WTC11 (cell line): Measurements from ENCODE around the gene ALS2. TPM values are rescaled to one million over a fixed set of nuclear protein-coding genes. Genes with fewer than 3 reads are reported as not detected.

Source experiments
- ATAC-seq: fragments of 200-7000 bp; cut with Tn5 transposase; 2 replicates; pipeline ENCODE4 v1.10.0; 2021; ENCODE audit warnings: mild to moderate bottlenecking, moderate library complexity
- CTCF ChIA-PET: fragments of 300-600 bp; sonication (Branson Sonifier 250); formaldehyde crosslinking; loops from one replicate; lab custom pipeline; 2021; ENCODE audit warnings: antibody characterized with exemption; lab: Charles Lee
- POLR2A ChIA-PET: fragments of 350-600 bp; sonication (Branson Sonifier 250); formaldehyde crosslinking; loops from one replicate; lab custom pipeline; 2021; ENCODE audit warnings: antibody characterized with exemption; lab: Charles Lee
- DNase-seq: peaks from one replicate; pipeline ENCODE4 v3.0.0; 2021; ENCODE audit warnings: low spot score
- H3K27ac Mint-ChIP-seq: 2 replicates; pipeline ENCODE4 v1.8.0; 2021; ENCODE audit warnings: mixed read lengths
- H3K27me3 Mint-ChIP-seq: 2 replicates; pipeline ENCODE4 v1.8.0; 2021; ENCODE audit warnings: low read depth, mild to moderate bottlenecking, moderate library complexity, mixed read lengths
- H3K36me3 Mint-ChIP-seq: 2 replicates; pipeline ENCODE4 v1.8.0; 2021; ENCODE audit warnings: mixed read lengths
- H3K4me1 Mint-ChIP-seq: 2 replicates; pipeline ENCODE4 v1.8.0; 2022; ENCODE audit warnings: mixed read lengths
- H3K4me3 Mint-ChIP-seq: 2 replicates; pipeline ENCODE4 v1.8.0; 2021; ENCODE audit warnings: mild to moderate bottlenecking, moderate library complexity, mixed read lengths
- H3K9me3 Mint-ChIP-seq: 2 replicates; pipeline ENCODE4 v1.8.0; 2021; ENCODE audit warnings: mixed read lengths
- CBFB ChIP-seq: sonication (generic); formaldehyde crosslinking; IDR thresholded peaks from 2 replicates; pipeline ENCODE4 v1.8.1; 2022; ENCODE audit warnings: mild to moderate bottlenecking, low read depth, missing genetic modification reagents
- ELF4 ChIP-seq: sonication (generic); formaldehyde crosslinking; IDR thresholded peaks from 2 replicates; pipeline ENCODE4 v1.8.1; 2022; ENCODE audit warnings: low read depth, mild to moderate bottlenecking, moderate library complexity, missing genetic modification reagents
- EMX1 ChIP-seq: fragments of 250-450 bp; sonication (Bioruptor Pico); IDR thresholded peaks from 2 replicates; pipeline ENCODE4 v1.8.0; 2021; ENCODE audit warnings: mild to moderate bottlenecking
- GRHL2 ChIP-seq: fragments of 250-450 bp; sonication (Bioruptor Pico); IDR thresholded peaks from 2 replicates; pipeline ENCODE4 v1.8.0; 2022; ENCODE audit warnings: mild to moderate bottlenecking, moderate library complexity; ENCODE audit not compliant: insufficient replicate concordance, severe bottlenecking
- GTF2I ChIP-seq: fragments of 250-450 bp; sonication (Bioruptor Pico); conservative IDR thresholded peaks from 2 replicates; pipeline ENCODE4 v1.4.0; 2021; ENCODE audit warnings: mild to moderate bottlenecking
- KAT7 ChIP-seq: sonication (generic); formaldehyde crosslinking; IDR thresholded peaks from 2 replicates; pipeline ENCODE4 v1.8.1; 2023; ENCODE audit warnings: missing genetic modification reagents, mild to moderate bottlenecking, borderline replicate concordance
- MYBL2 ChIP-seq: sonication (generic); formaldehyde crosslinking; IDR thresholded peaks from 2 replicates; pipeline ENCODE4 v1.8.1; 2023; ENCODE audit warnings: mild to moderate bottlenecking, moderate library complexity, missing genetic modification reagents
- NFATC4 ChIP-seq: fragments of 250-450 bp; sonication (Bioruptor Pico); IDR thresholded peaks from 2 replicates; pipeline ENCODE4 v1.9.0; 2021; ENCODE audit warnings: mild to moderate bottlenecking
- NR2C2 ChIP-seq: sonication (generic); formaldehyde crosslinking; IDR thresholded peaks from 2 replicates; pipeline ENCODE4 v1.8.0; 2022; ENCODE audit warnings: mild to moderate bottlenecking, missing genetic modification reagents
- OVOL2 ChIP-seq: fragments of 250-450 bp; sonication (Bioruptor Pico); IDR thresholded peaks from 2 replicates; pipeline ENCODE4 v1.9.0; 2021; ENCODE audit warnings: mild to moderate bottlenecking, borderline replicate concordance
- TP53 ChIP-seq: sonication (generic); formaldehyde crosslinking; IDR thresholded peaks from 2 replicates; pipeline ENCODE4 v1.8.1; 2023; ENCODE audit warnings: mild to moderate bottlenecking, missing genetic modification reagents
- ZNF138 ChIP-seq: sonication (generic); formaldehyde crosslinking; conservative IDR thresholded peaks from 2 replicates; pipeline ENCODE4 v1.8.1; 2022; ENCODE audit warnings: mild to moderate bottlenecking, moderate library complexity, missing genetic modification reagents
- ZNF232 ChIP-seq: sonication (generic); formaldehyde crosslinking; IDR thresholded peaks from 2 replicates; pipeline ENCODE4 v1.8.0; 2022; ENCODE audit warnings: mild to moderate bottlenecking, missing genetic modification reagents
- total RNA-seq: library from RNA; stranded (reverse); gene quantifications from 3 replicates; pipeline ENCODE4 v1.2.3, GENCODE V29; 2021
- TF ChIP-seq, protein P1 (sequence below): fragments of 250-450 bp; sonication (Bioruptor Pico); IDR thresholded peaks from 2 replicates; pipeline ENCODE4 v2.1.2; 2022; ENCODE audit warnings: mild to moderate bottlenecking, moderate library complexity
- TF ChIP-seq, protein P2 (sequence below): sonication (generic); formaldehyde crosslinking; IDR thresholded peaks from 2 replicates; pipeline ENCODE4 v1.8.0; 2023; ENCODE audit warnings: missing genetic modification reagents, mild to moderate bottlenecking, borderline replicate concordance
- TF ChIP-seq, protein P3 (sequence below): sonication (generic); formaldehyde crosslinking; IDR thresholded peaks from 2 replicates; pipeline ENCODE4 v1.8.1; 2023; ENCODE audit warnings: mild to moderate bottlenecking, missing genetic modification reagents
- TF ChIP-seq, protein P4 (sequence below): sonication (generic); formaldehyde crosslinking; IDR thresholded peaks from 2 replicates; pipeline ENCODE4 v1.8.1; 2023; ENCODE audit warnings: mild to moderate bottlenecking, missing genetic modification reagents
- TF ChIP-seq, protein P5 (sequence below): fragments of 250-450 bp; sonication (Bioruptor Pico); IDR thresholded peaks from 2 replicates; pipeline ENCODE4 v1.9.0; 2021; ENCODE audit warnings: moderate library complexity, mild to moderate bottlenecking, inconsistent platforms, borderline replicate concordance

ALS2 gene
- total RNA-seq, 1 experiment from 2014 or later: 30.5 TPM

DNA sequence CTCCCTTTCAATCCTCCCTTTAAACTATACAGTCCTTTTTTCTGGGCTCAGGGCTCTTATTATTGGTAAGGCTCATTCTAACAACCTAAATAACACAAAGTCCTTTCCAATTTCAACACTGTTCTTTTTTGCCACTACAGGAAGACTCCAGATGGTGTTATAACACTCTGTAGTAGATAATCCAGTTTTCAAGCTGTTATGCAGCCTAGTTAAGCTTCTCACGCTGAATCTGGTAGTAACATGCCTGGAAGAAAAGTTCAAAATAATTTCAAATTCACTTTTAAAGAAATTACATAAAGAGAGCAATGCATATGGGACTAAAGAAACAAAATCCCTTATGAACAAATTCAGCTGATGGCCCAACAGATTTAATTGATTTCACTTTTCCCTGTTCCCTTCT lies 79.1 kb downstream of the ALS2 start (continued):
- TF ChIP-seq MYBL2 (no peak), NFATC4 (no peak), GTF2I (CRISPR knock-in tag) (no peak), ZNF138 (CRISPR knock-in tag) (no peak), CBFB (CRISPR knock-in tag) (no peak), OVOL2 (no peak), TP53 (no peak)
- TF ChIP-seq, protein P1, sequence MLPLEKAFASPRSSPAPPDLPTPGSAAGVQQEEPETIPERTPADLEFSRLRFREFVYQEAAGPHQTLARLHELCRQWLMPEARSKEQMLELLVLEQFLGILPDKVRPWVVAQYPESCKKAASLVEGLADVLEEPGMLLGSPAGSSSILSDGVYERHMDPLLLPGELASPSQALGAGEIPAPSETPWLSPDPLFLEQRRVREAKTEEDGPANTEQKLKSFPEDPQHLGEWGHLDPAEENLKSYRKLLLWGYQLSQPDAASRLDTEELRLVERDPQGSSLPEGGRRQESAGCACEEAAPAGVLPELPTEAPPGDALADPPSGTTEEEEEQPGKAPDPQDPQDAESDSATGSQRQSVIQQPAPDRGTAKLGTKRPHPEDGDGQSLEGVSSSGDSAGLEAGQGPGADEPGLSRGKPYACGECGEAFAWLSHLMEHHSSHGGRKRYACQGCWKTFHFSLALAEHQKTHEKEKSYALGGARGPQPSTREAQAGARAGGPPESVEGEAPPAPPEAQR (CRISPR knock-in tag): no peak
- TF ChIP-seq, protein P2, sequence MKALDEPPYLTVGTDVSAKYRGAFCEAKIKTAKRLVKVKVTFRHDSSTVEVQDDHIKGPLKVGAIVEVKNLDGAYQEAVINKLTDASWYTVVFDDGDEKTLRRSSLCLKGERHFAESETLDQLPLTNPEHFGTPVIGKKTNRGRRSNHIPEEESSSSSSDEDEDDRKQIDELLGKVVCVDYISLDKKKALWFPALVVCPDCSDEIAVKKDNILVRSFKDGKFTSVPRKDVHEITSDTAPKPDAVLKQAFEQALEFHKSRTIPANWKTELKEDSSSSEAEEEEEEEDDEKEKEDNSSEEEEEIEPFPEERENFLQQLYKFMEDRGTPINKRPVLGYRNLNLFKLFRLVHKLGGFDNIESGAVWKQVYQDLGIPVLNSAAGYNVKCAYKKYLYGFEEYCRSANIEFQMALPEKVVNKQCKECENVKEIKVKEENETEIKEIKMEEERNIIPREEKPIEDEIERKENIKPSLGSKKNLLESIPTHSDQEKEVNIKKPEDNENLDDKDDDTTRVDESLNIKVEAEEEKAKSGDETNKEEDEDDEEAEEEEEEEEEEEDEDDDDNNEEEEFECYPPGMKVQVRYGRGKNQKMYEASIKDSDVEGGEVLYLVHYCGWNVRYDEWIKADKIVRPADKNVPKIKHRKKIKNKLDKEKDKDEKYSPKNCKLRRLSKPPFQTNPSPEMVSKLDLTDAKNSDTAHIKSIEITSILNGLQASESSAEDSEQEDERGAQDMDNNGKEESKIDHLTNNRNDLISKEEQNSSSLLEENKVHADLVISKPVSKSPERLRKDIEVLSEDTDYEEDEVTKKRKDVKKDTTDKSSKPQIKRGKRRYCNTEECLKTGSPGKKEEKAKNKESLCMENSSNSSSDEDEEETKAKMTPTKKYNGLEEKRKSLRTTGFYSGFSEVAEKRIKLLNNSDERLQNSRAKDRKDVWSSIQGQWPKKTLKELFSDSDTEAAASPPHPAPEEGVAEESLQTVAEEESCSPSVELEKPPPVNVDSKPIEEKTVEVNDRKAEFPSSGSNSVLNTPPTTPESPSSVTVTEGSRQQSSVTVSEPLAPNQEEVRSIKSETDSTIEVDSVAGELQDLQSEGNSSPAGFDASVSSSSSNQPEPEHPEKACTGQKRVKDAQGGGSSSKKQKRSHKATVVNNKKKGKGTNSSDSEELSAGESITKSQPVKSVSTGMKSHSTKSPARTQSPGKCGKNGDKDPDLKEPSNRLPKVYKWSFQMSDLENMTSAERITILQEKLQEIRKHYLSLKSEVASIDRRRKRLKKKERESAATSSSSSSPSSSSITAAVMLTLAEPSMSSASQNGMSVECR: no peak
- TF ChIP-seq, protein P3, sequence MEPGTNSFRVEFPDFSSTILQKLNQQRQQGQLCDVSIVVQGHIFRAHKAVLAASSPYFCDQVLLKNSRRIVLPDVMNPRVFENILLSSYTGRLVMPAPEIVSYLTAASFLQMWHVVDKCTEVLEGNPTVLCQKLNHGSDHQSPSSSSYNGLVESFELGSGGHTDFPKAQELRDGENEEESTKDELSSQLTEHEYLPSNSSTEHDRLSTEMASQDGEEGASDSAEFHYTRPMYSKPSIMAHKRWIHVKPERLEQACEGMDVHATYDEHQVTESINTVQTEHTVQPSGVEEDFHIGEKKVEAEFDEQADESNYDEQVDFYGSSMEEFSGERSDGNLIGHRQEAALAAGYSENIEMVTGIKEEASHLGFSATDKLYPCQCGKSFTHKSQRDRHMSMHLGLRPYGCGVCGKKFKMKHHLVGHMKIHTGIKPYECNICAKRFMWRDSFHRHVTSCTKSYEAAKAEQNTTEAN (CRISPR knock-in tag): no peak

DNA sequence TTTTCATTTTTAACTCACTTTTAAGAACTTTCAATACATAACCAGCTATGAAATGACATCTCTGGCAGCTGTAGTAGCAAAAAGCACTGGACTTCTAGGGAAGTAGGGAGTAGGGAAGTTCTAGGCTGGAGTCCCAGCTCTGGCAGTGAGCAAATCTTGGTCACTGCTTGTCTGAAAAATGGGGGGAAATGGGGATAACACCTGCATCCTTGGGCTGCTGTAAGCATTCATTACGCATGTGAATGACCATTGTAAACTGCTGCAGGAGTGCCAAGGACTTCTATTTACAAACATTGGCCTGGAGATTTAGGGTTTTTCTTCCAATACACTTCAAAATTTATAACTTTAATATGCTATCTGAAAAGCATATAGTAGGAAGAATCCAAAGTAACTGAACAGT lies 81.3 kb downstream of the ALS2 start:
- Mint-ChIP-seq H3K36me3 (peaks cover 16% of the 10 kb centered on the region), H3K27me3 (no peaks in the 10 kb centered on the region), H3K27ac (peak overlapping the region; percentile 84), H3K4me3 (0 out of 2 replicates have a peak overlapping the region, but pooled peaks have one; percentile 14), H3K9me3 (no peaks in the 10 kb centered on the region), H3K4me1 (peaks cover 61% of the 10 kb centered on the region)
- TF ChIP-seq, protein P4, sequence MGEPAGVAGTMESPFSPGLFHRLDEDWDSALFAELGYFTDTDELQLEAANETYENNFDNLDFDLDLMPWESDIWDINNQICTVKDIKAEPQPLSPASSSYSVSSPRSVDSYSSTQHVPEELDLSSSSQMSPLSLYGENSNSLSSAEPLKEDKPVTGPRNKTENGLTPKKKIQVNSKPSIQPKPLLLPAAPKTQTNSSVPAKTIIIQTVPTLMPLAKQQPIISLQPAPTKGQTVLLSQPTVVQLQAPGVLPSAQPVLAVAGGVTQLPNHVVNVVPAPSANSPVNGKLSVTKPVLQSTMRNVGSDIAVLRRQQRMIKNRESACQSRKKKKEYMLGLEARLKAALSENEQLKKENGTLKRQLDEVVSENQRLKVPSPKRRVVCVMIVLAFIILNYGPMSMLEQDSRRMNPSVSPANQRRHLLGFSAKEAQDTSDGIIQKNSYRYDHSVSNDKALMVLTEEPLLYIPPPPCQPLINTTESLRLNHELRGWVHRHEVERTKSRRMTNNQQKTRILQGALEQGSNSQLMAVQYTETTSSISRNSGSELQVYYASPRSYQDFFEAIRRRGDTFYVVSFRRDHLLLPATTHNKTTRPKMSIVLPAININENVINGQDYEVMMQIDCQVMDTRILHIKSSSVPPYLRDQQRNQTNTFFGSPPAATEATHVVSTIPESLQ (CRISPR knock-in tag): no peak
- TF ChIP-seq EMX1 (CRISPR knock-in tag): no peak
- no peak for TF ChIP-seq ZNF232 (CRISPR knock-in tag)
- TF ChIP-seq CBFB (CRISPR knock-in tag): no peak
- TF ChIP-seq NR2C2 (CRISPR knock-in tag): no peak
- TF ChIP-seq GRHL2 (CRISPR knock-in tag): no peak
- no peak for TF ChIP-seq KAT7 (CRISPR knock-in tag)
- no peak for TF ChIP-seq ELF4 (CRISPR knock-in tag)
- TF ChIP-seq OVOL2: no peak
- TF ChIP-seq, protein P5, sequence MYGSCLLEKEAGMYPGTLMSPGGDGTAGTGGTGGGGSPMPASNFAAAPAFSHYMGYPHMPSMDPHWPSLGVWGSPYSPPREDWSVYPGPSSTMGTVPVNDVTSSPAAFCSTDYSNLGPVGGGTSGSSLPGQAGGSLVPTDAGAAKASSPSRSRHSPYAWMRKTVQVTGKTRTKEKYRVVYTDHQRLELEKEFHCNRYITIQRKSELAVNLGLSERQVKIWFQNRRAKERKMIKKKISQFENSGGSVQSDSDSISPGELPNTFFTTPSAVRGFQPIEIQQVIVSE (CRISPR knock-in tag): no peak
- DNase-seq: no peak
- CTCF ChIA-PET: interaction anchor here (1.6 kb wide), 1 partner anchor 82 kb away, joined by 3 read pairs; the partner anchor contains the start of gene ALS2
- POLR2A ChIA-PET: no interaction called here
- peak; percentile 43 for ATAC-seq
